Islet precursor cell (in vitro differentiated cells): Measurements from ENCODE around the gene LRRC17.

Experiments used
- DNase-seq: peaks from one replicate; pipeline ENCODE4 v3.0.0-alpha.2; 2018

LRRC17 gene

DNA sequence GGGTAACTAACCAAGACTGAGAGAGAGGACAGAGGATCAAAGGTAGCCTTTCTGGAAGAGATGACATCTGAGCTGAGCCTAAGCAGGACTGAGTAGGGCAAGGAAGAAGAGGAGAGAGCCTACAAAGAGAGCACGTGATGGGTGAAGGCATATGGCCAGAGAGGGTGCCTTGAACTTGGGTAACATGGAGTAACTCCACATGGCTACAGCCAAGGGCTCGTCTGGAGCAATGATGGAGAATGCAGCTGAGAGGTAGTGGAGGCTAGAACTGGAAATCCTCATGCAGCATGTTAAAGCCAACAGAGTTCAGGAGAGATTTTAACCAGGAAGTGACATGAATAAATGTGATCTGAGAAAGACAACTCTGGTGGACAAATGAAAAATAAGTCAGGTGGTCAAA is 77.8 kb downstream of the LRRC17 start:
- DNase-seq: no peak

DNA sequence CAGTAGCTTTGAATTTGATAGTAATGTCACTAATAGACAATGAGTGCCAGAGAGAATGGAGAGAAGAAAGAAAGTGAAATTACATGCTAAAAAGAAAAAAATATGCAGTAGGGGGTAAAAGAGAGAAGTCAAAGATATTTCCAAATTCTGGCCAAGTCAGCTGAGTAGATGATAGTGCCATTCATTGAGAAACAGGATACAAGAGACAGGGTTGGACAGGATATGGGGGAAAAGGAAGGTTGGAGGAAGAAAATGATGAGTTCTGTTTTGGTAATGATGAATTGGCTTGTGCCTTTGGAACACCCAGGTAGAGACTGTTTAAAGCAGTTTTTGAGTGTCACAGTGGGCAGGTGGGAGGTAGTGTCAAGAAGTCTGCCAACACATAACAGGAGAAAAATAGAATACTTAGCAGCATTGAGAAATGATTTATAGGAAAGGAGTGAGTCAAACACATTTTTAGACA is 78.3 kb downstream of the LRRC17 start:
- no peak for DNase-seq

DNA sequence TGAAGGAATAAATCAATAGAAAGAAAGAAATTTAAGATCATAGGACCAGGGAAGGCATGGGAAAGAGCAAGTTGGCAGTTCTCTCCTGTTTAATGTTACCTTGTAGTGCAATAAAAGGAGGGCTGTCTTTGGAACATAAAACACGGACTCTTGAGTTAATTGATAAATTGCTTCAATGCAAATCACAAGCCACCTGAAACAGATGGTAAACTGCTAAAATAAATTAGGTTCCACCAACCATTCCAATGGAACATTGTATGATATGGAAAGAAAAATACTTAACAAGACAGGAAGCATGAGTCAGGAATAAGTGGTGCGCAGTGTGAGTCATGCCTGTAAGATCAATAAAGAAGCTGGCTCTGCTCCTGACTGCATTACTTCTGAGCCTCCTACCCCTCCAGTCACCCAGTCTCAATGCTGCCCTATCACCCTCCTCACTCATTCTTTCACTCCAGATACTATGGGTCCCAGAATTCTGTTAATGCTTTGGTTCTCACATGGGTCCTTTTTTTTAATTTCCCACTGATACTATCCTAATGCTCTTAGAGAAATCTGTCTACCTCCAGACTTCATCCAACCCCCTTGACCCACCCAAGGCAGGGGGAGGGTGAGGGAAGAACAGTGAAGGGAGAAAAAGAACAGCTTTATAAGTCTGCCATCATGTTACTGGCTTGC is 78.9 kb downstream of the LRRC17 start:
- DNase-seq: peak; percentile 89

- no peak for DNase-seq
These were observed 79.7 kb downstream of the LRRC17 start for GRCh38 chr7:102992509-102992937.

GRCh38 chr7:102992938-102993717 is 80.3 kb downstream of the LRRC17 start:
- DNase-seq: no peak

DNA sequence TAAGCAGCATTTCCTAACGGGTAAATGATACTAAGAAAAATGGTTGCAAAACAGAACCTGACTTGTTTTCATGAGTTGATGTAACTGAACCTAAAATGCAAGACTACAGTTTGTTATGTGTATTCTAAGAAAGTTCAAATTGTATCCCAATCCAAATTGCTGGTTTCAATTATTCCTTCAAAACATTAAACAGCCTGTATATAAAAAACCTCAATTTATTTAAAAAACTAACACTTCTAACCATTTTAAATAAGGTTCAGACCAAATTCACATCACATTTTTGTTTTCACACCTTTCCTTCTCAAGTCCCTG is 80.9 kb downstream of the LRRC17 start:
- DNase-seq: no peak

DNA sequence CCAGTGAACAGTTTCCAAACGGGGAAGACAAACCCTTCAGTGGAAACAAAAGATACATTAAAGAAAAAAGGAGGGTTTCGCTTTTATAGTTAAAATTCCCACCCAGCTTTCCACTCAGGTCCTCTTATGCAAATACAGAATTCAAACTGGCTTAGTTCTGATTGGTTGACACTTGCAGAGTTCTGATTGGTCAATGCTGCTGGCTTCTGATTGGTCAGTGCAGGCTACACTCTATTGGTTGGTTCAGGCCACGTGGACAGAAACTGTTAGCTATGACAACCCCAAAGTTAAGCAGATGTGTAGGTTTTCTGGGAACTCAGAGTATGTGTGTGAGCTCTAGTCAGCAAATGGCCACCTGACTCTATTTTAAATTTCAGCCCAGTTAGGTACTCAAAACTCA is 81.8 kb downstream of the LRRC17 start:
- DNase-seq: no peak
